KG1 (cell line): Measurements from ENCODE around the gene SLIT2.

Source experiments
- DNase-seq: peaks from one replicate; lab custom pipeline; 2025; lab: John Stamatoyannopoulos, UW

Gene SLIT2

DNA sequence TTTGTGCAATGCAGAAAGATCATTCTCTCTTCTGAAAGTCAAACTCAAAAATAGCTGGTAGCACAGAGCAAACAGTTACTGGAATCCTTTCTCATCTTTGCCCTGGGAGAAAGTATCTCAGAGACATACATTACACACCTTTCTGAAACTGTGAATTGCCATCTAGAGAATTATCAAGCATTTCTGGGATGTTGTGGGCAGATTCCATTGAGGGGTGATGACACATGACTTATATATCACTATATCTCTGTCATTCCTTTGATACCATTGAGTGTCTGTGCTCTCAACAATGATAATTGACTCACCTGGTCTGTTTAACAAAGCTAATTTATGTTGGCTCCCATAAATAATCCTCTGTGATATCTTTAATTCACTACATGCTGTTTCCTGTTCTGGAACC is 13.0 kb downstream of the SLIT2 start:
- no peak for DNase-seq

DNA sequence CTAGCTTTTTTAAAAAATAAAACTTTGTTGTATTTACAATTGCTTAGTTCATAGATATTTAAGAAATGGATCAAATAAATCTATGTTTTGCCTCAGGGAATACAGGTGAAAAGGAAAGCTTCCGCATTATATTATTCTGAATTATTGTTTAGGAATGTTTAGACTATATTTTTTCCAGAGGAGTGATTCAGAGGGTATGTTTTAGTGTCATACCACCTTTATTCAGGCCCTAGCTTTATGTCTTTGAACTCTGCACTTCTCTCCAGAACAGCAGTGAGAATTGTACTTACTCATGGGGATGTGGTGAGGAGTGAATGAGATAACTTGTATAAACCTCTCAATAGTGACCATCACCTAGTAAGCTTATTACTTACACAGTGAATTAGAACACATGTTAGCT is 14.0 kb downstream of the SLIT2 start:
- DNase-seq = no peak

DNA sequence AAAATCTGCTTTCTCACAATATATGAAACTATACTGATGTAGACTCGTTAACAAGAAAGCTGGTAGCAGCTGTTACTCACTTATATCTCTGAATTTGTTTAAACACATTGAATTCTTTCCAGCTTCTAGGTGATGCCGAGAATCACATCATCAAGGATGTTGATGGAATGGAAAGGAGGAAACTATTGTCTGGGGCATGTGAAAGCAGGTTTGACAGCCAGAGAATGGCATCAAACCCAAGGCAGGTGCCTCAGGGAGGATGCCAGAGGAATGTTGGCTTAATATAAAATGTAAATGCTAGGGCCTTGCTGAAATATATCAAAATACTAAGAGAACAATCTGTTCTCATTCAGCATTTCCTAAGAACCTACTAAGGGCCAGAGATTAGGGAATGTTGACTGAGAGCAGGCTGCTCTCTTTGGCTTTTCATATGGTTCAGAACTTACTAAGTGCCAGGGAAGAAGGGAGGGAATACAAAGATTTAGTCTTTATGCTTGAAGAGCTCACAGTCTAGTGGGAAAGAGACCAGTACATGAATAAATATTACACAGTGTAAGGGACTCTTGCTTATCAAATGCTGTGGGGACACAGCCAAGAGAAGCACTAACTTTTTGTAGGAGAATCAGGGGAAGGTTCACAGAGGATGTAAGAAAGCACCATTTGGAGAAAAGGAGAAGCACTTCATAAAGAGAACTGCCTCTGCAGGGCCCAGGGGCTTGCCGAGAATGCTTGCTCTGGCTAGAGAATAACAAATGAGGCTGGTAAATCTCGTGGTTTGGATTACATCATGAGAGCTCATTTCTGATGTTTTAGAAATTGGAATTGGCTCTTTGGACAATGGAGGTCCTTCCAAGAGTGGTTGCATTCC is 14.7 kb downstream of the SLIT2 start:
- DNase-seq = no peak

DNA sequence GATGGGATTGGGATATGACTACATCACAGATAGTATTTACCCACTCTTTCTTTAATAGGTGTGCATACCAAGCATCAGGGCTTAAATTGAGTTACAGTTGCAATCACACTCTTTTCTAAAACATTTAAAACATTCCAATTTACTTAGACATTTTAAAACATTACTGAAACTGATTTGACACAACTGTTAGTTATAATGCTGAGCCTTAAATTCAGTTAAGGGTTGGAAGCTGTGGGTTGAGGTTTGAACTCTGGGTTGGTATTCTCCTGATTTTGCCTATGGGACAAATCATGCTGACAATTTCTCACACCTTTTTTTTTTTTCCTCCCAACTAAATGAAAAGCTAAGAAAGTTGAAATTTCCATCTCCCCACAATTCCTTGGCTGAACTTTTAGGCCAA is 16.3 kb downstream of the SLIT2 start:
- DNase-seq = no peak

DNA sequence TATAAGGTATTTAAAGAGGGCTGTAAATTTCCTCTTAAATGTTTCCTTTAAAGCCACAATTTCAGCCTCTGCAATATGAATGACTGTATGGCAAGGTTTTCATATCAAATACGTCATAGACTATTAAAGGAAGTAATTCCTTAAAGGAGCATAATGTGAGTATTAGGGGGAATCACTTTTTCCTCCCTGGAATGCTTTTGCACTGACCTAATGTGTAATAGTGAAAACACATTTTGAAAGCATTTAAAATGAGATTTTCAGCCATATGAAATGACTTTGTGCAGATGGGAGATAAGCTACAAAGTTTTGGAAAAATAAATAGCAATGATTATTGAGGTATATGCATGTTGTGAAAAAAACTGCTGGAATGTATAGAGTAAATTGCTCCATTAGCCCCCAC is 17.6 kb downstream of the SLIT2 start:
- no peak for DNase-seq

DNA sequence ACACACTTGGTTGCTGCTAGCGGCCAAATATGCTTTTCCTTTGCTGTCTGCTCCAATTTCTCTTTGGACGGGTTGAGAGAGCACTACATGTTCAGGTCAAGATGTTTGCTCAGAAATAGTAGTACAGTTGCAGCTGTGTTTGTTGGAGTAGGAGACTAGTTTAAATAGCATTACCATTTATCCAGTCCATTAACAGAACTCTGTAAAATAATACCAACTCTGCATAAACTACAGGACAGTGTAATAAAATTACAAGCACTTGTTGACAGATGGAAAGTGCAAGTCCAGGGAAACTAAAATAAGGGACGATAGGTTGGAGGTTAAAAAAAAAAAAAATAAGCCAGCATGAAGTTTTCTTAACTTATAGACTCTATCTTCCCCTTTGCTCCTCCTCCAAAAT is 20.2 kb downstream of the SLIT2 start:
- no peak for DNase-seq

DNA sequence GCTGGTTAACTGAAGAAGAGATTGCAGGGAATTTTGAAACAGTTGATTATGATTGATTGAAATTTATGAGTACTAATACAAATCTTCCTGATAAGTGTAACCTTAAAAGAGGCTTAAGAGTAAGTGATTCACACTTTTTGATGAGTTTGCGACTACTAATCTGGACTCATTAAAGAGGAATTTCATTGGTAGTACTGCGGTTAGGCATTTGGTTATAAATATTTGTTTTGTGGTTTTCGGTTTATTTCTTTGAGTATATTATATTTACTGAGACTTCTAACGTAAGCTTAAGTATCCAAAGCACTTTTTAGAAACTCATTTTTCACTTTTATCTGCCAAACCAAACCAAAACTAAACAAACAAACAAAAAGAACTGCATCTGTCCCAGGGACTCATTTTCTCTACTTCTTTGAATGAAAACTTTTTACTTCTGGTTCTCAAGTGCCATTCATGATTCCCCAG is 20.7 kb downstream of the SLIT2 start:
- no peak for DNase-seq

DNA sequence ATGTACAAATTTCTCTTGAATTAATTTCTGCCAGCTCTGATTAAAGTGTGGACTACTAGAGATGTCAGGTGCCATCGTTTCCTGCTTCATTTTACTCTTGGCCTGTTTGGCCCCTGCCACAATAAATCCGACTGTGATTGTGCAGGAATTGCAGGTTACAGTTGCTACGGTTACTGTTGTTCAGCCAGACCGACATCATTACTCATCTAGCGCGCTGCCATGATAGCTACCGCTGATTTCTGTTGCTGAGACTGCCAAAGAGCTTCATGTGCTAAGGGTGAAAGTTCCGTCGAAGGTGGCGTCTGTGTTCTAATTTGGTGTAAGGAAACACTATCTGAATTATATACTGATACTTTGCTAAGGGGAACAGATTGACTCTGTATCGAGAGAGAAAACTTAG is 22.1 kb downstream of the SLIT2 start:
- no peak for DNase-seq

DNA sequence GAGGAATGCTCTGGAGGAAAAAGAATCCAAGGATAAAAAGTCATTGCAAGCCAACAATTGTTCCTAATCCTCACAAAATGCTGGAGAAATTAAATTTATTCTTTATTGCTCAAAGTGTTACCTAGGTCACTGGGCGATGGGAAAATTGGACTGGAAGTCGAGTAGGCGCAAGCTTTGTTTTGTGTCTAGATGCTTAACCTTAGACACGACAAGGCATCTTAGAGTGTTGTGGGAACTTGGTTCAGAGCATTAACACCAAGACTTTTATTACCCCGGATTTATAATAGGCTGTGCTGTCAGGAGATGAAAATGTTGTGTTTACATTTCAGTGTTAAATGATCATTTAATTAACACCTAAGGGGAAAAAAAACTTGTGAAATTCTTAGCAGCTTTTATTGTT is 25.1 kb downstream of the SLIT2 start:
- DNase-seq = no peak

DNA sequence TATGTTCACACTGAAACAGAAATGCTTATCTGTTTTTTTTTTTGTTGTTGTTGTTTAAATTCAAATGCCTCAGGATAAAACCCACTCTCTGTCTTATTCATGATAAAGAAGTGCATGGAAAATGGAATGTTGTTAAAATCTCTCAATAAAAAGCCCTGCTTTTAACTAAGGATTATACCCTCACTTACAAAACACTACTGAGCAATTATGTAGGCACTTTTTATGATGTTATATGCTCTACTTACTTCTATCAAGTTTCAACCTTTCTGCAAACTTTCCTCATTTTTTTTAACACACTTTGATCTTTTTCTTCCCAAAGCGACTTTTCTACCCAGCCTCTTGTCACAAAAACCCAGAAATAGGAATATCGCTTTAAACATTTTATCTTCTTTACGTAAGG is 26.5 kb downstream of the SLIT2 start:
- no peak for DNase-seq

DNA sequence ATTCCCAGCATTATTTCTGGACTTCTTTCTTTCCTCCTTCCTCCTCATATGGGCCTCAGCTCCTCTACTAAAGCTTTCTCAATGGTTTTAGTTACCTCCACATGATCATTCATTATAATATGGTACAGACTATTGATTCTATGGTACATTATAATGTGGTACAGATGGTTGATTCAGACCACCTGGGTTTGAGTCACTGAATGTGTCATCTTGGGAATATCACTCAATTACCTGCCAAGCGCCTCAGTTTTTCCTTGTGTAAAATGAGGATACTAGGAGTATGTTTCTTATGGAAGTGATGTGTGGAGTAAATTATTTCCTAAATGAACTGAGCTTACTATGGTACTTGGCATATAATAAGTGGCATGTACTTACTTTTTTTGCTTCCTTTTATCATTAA is 27.7 kb downstream of the SLIT2 start:
- no peak for DNase-seq

DNA sequence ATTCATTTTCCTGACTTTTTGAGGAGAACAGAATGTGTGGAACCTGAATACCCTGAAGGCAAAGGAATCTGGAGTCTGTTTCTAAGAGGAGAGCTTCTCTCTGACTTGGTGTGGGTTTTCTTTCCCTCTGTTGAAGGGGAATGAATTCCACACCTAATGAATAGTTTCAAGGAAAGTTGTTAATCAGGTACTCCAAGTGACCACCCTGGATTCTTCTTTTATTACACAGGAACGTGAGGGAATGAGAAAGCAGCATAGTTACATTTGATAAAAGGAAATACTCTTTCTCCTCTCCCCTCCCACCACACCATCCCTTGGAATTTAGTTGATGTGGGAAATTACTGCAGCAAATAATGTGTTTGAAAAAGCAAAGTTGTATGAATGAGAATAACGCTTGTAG is 29.7 kb downstream of the SLIT2 start:
- no peak for DNase-seq

DNA sequence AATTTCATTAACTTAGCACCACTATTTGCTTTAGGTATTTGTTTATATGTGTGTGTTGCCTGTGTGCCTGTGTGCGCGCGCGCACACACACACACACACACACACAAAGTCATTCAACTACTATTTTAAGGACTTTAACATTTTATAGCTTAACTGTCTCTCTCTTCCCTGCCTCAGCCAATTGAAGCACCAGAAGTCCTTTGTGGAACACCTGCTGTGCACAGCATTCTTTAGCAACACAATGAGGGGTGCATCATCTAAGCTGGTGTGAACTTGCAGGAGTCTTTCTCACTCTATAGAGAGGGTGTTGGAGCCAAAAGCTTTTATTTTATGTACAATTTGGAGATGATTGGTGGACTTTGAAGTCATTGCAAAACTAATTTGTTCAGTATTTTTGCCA is 31.3 kb downstream of the SLIT2 start:
- no peak for DNase-seq

DNA sequence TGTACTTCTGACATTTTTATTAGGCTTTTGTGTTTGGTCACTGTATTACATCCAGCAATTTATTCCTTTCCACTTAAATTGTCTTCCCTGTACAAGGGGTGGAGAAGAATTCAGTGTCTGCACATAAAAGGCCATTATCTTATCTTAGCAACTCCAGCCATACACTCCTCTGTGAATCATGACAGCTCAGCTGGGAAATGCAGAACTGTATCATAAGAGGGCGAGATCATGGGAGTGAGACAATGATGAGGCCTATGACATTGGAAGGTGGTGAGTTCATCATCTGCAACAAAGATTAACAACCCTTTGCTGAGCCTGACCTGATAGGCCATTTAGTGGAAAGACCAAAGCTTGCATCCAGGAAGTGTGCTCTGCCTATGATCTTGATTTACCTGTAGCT is 33.3 kb downstream of the SLIT2 start:
- no peak for DNase-seq

DNA sequence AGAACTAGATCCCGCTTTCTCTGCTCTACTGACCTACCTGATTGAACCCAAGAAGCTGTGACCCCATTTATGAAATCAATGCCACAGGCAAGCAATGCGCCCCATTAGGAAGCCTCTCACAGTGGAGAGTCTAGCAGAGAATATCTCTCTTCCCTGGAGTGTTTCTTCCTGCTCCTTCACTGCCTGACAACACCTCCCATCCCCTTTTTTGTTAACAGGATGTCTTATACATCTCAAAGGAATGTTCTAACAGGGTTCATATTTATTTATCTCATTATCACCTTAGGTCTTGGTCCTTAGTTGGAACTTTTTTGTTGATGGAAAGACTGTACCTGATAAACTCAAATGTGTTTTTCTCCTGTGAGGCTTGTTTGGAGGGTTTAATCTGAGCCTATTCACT is 35.5 kb downstream of the SLIT2 start:
- no peak for DNase-seq

DNA sequence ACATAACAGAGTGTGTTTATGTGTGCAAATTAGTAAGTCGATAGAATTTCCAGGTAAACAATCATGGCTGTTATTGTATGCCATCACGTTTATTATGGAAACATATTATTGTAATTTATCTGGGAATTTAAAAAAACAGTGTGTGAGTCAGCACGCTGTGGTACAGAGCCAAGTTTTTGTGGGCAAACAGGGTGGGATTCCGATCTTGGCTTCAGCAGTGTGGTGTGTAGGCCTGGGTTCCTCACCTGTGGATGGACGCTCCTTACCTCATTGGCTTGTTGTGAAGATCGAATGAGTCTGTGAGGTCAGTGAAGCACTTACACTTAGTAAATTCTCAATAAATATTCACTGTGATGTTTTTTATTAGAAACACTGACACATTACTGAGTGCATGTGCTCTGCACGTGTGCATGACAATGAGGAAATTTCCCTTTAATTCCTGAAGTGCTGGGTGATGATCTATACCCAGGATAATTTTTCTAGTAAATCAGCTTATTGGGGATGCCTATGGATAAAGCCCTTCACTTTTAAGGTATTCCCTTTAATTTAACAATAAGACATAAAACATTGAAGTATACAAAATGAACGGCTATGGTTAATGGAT is 36.4 kb downstream of the SLIT2 start:
- DNase-seq = no peak

DNA sequence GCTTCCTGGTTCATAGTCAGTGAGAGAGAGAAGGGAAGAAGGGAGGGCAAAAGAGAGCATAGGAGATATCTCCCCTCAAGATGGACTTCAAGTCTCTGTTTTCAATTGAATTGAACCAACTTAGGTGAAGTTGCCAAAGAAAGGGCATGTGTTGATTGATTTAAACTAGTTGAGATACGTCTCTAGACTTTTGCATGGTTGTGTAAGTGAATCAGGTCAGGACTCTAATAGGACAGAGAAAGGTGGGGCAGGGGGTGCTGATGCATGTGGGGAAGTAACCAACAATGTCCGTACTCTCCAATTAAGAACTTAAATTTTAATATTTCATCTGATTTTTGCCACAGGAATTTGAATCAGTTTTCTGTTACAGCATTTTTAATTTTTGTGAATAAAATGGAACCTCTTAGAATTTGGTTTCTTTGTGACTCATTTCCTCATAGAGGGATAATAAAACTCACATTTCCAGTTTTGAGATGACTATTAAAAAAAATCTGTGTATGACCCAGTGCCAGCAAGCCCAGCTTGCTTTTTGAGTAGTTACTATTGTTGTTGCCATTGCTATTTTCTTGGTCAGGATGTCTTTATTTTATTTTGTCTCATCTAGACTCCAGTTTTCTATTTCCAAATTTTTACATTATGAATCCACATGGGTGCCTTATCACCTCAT is 37.3 kb downstream of the SLIT2 start:
- no peak for DNase-seq

DNA sequence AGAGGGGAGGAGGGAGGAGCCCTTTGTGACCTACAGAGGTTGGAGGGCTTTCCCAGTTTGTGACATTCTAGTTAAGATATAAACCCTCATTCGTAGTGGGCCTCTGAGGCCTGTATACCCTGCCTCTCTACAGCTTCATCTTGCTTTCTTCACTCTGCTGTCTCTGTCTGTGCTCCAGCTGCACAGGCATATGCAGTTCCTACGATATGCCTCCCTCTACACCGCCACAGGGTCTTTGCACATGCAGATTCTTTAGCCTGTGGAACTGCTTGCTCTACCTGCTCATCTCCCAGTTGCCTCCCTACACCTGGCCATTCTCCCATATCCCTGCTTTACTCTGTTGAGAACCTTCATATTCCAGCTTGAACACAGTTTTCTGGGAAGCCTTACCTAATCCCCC is 38.1 kb downstream of the SLIT2 start:
- no peak for DNase-seq

DNA sequence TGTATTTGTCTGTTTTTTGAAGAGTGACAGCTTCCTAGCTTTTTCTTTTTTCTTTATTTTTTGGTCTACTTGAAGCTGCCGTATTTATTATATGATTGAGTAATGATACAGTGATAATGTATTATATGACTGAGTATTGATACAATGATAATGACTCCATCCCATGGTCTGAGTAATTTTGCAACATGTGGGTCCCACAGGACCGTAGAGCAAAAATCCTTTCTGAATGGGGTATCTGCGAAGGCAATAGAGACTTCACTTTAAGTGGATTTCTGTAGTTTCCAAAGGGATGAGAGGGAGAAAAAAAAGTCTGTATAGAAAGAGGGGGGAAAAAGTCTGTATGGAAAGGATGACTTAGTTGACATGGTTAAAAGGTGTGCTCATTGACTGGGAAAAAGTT is 41.0 kb downstream of the SLIT2 start:
- DNase-seq = no peak

DNA sequence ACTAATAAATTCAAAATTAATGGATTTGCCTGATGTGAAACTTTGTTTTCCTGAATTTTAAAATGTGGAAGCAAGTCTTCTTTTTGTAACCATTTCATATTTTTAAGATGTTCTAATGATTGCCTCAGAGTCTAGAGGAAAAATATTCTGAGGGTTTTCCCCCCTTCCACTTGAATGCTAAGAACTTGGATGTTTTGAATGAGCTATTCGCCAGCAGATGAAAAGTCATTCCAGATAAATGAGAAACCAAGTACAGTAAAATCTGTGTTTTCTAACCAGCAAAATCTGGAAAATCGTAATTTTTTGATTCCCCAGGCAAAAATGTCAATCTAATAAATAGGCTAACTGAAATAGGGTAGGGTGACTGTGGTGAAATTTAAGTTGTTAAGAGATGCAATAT is 45.6 kb downstream of the SLIT2 start:
- no peak for DNase-seq

DNA sequence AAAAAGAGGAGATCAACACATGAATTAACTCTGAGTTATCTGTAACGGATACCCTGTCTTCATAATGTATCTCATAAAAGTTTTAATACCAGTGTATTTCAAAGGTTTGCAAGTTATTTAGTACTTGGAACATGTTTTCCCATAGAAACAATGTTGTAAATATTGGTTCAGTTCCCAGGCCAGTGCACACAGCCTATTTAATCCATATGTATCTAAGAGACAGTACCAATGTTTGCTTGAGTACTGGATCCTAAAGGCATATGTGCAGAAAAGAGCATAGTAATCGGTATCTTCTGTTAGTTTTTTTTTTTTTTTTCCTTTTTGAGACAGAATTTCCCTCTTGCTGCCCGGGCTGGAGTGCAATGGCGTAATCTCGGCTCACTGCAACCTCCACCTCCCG is 46.1 kb downstream of the SLIT2 start:
- no peak for DNase-seq

DNA sequence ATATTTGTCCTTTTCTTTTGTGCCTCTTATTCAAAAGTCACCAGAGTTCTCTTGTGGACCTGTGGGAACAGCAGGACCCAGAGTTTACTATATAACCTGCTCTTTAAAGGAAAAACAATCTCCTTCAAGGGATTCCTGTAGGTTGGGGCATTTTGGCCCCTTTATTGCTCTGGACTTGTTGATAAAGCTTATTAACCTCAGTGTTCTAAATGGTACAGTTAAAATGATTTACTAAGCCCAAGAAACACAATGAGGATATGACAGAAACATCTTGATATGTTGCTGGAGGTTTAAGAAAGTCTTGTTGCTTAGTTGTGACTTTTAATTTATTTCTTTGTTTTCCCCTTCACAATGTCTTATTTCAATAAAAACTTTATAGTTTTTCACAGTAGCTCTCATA is 46.8 kb downstream of the SLIT2 start:
- DNase-seq = no peak

DNA sequence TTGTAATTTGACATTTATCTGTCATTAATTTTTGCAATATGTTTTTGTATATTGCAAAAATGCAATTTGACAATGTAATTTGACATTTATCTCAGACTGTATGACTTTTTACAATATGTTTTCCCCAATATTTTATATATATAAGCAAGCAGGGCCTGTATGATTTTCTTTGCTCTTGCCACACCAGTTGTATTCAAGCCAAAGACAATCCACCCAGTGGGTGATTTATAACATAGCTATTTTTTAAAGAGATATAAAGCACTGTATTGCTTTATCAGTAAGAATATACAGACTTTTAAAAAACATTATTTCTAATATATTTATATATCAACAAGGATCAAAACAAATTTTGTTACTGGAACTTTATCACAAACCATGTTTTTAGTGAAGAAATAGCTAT is 47.3 kb downstream of the SLIT2 start:
- DNase-seq = no peak
